ENCODE data around the gene VAV2.
A peak's percentile ranks its signal among the peaks of the same experiment; 100 is the strongest.

Gene VAV2

GRCh38 chr9:133980864-133981588 lies 11.1 kb downstream of the VAV2 start:
- peak overlapping the region; percentile 87 for H3K27ac ChIP-seq
- TF ChIP-seq CTCF (conservative IDR thresholded peaks at IDR 0.05) = no peak

GRCh38 chr9:133979921-133980863 lies 11.9 kb downstream of the VAV2 start:
- H3K27ac ChIP-seq = peak overlapping the region; percentile 87
- TF ChIP-seq CTCF (conservative IDR thresholded peaks at IDR 0.05) = no peak

GRCh38 chr9:133979273-133979920 lies 12.7 kb downstream of the VAV2 start:
- no peak for TF ChIP-seq CTCF (conservative IDR thresholded peaks at IDR 0.05)
- H3K27ac ChIP-seq = peak overlapping the region; percentile 87

- TF ChIP-seq CTCF (conservative IDR thresholded peaks at IDR 0.05) = no peak
- peak overlapping the region; percentile 87 for H3K27ac ChIP-seq
Measured at GRCh38 chr9:133978899-133979272, 13.2 kb downstream of the VAV2 start.

GRCh38 chr9:133978226-133978898 lies 13.8 kb downstream of the VAV2 start:
- H3K27ac ChIP-seq = peak overlapping the region; percentile 87
- no peak for TF ChIP-seq CTCF (conservative IDR thresholded peaks at IDR 0.05)

- peak overlapping the region; percentile 87; the same call in 1 of the 2 replicates for H3K27ac ChIP-seq
- TF ChIP-seq CTCF (conservative IDR thresholded peaks at IDR 0.05) = no peak
Measured at GRCh38 chr9:133977421-133978201, 14.5 kb downstream of the VAV2 start.

All from VCaP (cell line).